Mammary epithelial cell (primary cell): Measurements from ENCODE around the gene RASGRP4.

Experiments used
- CTCF ChIP-seq, 2 donors: IDR thresholded peaks in 1 of 2; conservative IDR thresholded peaks in 1 of 2; 2 replicates each; pipeline ENCODE4 v1.5.1; 2011 to 2012; ENCODE audit warnings: inconsistent platforms in 2 of 2, low read length in 2 of 2, mild to moderate bottlenecking in 2 of 2, control low read depth in 1 of 2, low read depth in 1 of 2; ENCODE audit not compliant: insufficient read depth in 1 of 2; ENCODE audit errors: extremely low read depth in 1 of 2
- EZH2 ChIP-seq: IDR thresholded peaks from 2 replicates; pipeline ENCODE4 v1.6.1; 2012; ENCODE audit warnings: low read length, inconsistent platforms, borderline replicate concordance

DNA sequence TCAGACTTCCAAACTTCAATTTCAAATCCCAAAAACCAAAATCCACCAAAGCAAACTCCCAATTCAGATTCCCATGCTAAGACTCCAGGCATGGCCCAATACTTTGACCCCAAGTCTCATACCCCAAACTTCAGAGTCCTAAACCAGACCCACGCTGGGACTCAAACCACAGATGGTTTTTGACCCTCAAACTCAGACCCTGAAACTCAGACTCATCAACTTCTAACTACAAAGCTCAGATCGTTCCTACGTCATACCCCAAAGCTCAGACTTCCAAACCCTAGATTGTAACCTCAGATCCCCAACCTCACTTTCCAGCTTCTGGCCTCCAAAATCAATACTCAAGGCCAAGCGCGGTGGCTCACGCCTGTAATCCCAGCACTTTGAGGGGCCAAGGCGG is 19.3 kb upstream of the RASGRP4 start:
- TF ChIP-seq CTCF (conservative IDR thresholded peaks at IDR 0.05 in 1 of 2, IDR thresholded peaks at IDR 0.05 in 1 of 2; ENCODE audit: extremely low read depth in 1 of 2, insufficient read depth in 1 of 2, low read depth in 1 of 2, low read length in 2 of 2) (no peak), EZH2 (no peak)
